ENCODE data around the gene ZNF831. TPM values are rescaled to one million over a fixed set of nuclear protein-coding genes. Genes with fewer than 3 reads are reported as not detected.
A peak's percentile ranks its signal among the peaks of the same experiment; 100 is the strongest.

ZNF831 gene
- total and polyA plus RNA-seq, 4 donors = 0.14 to 1.0 (median 0.56) TPM

- WGBS, 2 donors = 72 to 76% methylated on average over 5 of the region's 5 CpGs
- H3K36me3 ChIP-seq (ENCODE audit: control insufficient read depth in 4 of 4, insufficient read depth in 4 of 4, low read length in 4 of 4) = no peaks in the 10 kb centered on the region
- ATAC-seq (ENCODE audit: insufficient read depth, low FRiP score) (no peak), DNase-seq (no peak)
- no peak overlapping the region for H3K9ac ChIP-seq (ENCODE audit: insufficient read depth in 1 of 2, low read length in 2 of 2)
- H3K4me1 ChIP-seq (ENCODE audit: control insufficient read depth in 5 of 5, insufficient read depth in 5 of 5, low read length in 5 of 5) = peaks cover 0 to 2% (median 0%) of the 10 kb centered on the region in 5 donors
- H3K9me3 ChIP-seq (ENCODE audit: control insufficient read depth in 4 of 4, insufficient read depth in 3 of 4, low read length in 3 of 4) = peaks cover 0 to 2% (median 0%) of the 10 kb centered on the region in 4 donors
- TF ChIP-seq CTCF (IDR thresholded peaks at IDR 0.05; ENCODE audit: control extremely low read depth, extremely low read depth) = no peak
- H3K4me3 ChIP-seq = no peak overlapping the region
- H3K27ac ChIP-seq (ENCODE audit: low read depth in 1 of 2, low read length in 1 of 2) = no peak overlapping the region
- peaks cover 0 to 9% (median 7%) of the 10 kb centered on the region in 3 donors for H3K27me3 ChIP-seq (ENCODE audit: control insufficient read depth in 3 of 3, insufficient read depth in 3 of 3, low read length in 2 of 3)
These were observed 71.6 kb downstream of the ZNF831 start for GRCh38 chr20:59235226-59235625.

GRCh38 chr20:59240006-59240405, 76.4 kb downstream of the ZNF831 start:
- ATAC-seq (ENCODE audit: insufficient read depth, low FRiP score) = no peak
- no peak overlapping the region for H3K9ac ChIP-seq (ENCODE audit: insufficient read depth in 1 of 2, low read length in 2 of 2)
- no peak overlapping the region for H3K27ac ChIP-seq (ENCODE audit: low read depth in 1 of 2, low read length in 1 of 2)
- peaks cover 0 to under 1% (median 0%) of the 10 kb centered on the region in 4 donors for H3K9me3 ChIP-seq (ENCODE audit: control insufficient read depth in 4 of 4, insufficient read depth in 3 of 4, low read length in 3 of 4)
- H3K27me3 ChIP-seq (ENCODE audit: control insufficient read depth in 3 of 3, insufficient read depth in 3 of 3, low read length in 2 of 3) = peaks cover 0 to 2% (median 0%) of the 10 kb centered on the region in 3 donors
- WGBS, 2 donors = 58 to 79% methylated on average over 4 of the region's 4 CpGs
- H3K4me1 ChIP-seq (ENCODE audit: control insufficient read depth in 5 of 5, insufficient read depth in 5 of 5, low read length in 5 of 5) = peaks cover 0 to 4% (median 0%) of the 10 kb centered on the region in 5 donors
- H3K36me3 ChIP-seq (ENCODE audit: control insufficient read depth in 4 of 4, insufficient read depth in 4 of 4, low read length in 4 of 4) = no peaks in the 10 kb centered on the region
- DNase-seq = peak in 1 of 3 donors; percentile 16
- no peak overlapping the region for H3K4me3 ChIP-seq
- no peak for TF ChIP-seq CTCF (IDR thresholded peaks at IDR 0.05; ENCODE audit: control extremely low read depth, extremely low read depth)

DNA sequence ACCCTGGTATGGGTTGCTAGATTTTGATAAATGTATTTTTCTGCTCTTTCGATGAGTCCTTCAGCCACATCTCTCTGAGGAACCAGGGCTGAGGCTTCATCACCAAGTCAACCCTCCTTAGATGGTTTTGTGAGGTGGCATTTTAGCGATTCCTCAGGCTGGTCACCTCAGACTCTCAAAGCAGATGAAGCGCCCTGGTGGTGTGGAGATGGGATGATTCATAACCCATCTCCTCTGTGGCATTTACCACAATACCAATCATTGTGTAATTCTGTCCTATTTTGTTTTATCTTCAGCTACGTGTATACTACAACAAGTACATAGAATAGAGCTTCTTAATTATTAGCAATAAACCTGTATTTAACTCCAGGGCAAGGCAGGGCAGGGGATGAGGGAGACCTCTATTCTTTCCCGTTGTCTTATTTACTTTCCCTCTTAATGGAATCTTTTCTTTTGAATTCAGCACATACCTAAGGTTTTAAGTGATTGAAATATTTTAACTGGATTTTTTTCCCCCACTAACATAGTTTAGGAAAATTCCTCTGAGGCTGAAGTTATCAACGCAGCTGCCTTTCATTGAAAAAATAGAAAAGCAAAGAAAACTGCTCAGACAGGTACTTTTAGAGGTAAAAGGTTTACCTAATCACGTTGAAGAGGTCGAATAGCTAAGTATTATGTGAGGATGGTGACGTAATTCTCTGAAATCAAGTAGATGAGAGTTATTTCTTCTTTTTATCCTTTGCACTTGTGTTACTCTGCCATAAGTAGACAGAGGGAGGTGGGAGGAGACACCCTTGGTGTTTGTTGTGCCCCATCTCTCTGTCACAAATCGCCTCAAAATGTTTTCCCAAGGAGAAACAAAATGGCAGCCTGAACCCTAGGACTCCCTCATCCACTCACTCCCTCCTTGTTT, 79.3 kb downstream of the ZNF831 start:
- WGBS, 2 donors = 56 to 57% methylated on average over 10 of the region's 10 CpGs
- Histone ChIP-seq H3K27ac (ENCODE audit: low read depth in 1 of 2, low read length in 1 of 2) (no peak overlapping the region), H3K27me3 (ENCODE audit: control insufficient read depth in 3 of 3, insufficient read depth in 3 of 3, low read length in 2 of 3) (peaks cover 0 to 2% (median 0%) of the 10 kb centered on the region in 3 donors), H3K9ac (ENCODE audit: insufficient read depth in 1 of 2, low read length in 2 of 2) (no peak overlapping the region), H3K36me3 (ENCODE audit: control insufficient read depth in 4 of 4, insufficient read depth in 4 of 4, low read length in 4 of 4) (no peaks in the 10 kb centered on the region), H3K4me3 (no peak overlapping the region), H3K9me3 (ENCODE audit: control insufficient read depth in 4 of 4, insufficient read depth in 3 of 4, low read length in 3 of 4) (no peaks in the 10 kb centered on the region), H3K4me1 (ENCODE audit: control insufficient read depth in 5 of 5, insufficient read depth in 5 of 5, low read length in 5 of 5) (peaks cover 0 to 10% (median 2%) of the 10 kb centered on the region in 5 donors)
- TF ChIP-seq CTCF (IDR thresholded peaks at IDR 0.05; ENCODE audit: control extremely low read depth, extremely low read depth) = no peak
- ATAC-seq (ENCODE audit: insufficient read depth, low FRiP score) = no peak
- peak in 2 of 3 donors; percentile 46 to 67 for DNase-seq

Measured in lung (tissue), 12 donors.